ENCODE measurements around the gene HOMER1.

Gene HOMER1

GRCh38 chr5:79512471-79513307, 1.2 kb downstream of the HOMER1 start:
- TF ChIP-seq CTCF (IDR thresholded peaks at IDR 0.05; ENCODE audit: control insufficient read depth, extremely low read depth, insufficient read depth) = no peak
- DNase-seq (ENCODE audit: low read depth) = no peak
- peak overlapping the region; percentile 69 for H3K4me3 ChIP-seq (ENCODE audit: low read depth, low read length)

- TF ChIP-seq CTCF (IDR thresholded peaks at IDR 0.05; ENCODE audit: control insufficient read depth, extremely low read depth, insufficient read depth) = no peak
- peak overlapping the region; percentile 69 for H3K4me3 ChIP-seq (ENCODE audit: low read depth, low read length)
- DNase-seq (ENCODE audit: low read depth) = no peak
Observed at GRCh38 chr5:79512049-79512448, 1.9 kb downstream of the HOMER1 start.

- no peak overlapping the region for H3K4me3 ChIP-seq (ENCODE audit: low read depth, low read length)
- DNase-seq (ENCODE audit: low read depth) = no peak
- TF ChIP-seq CTCF (IDR thresholded peaks at IDR 0.05; ENCODE audit: control insufficient read depth, extremely low read depth, insufficient read depth) = no peak
Observed at GRCh38 chr5:79510638-79511037, 3.3 kb downstream of the HOMER1 start.

- DNase-seq (ENCODE audit: low read depth) = no peak
- TF ChIP-seq CTCF (IDR thresholded peaks at IDR 0.05; ENCODE audit: control insufficient read depth, extremely low read depth, insufficient read depth) = no peak
- H3K4me3 ChIP-seq (ENCODE audit: low read depth, low read length) = no peak overlapping the region
Observed at GRCh38 chr5:79509244-79509885, 4.6 kb downstream of the HOMER1 start.

GRCh38 chr5:79508794-79509193, 5.1 kb downstream of the HOMER1 start:
- no peak for DNase-seq (ENCODE audit: low read depth)
- no peak overlapping the region for H3K4me3 ChIP-seq (ENCODE audit: low read depth, low read length)
- TF ChIP-seq CTCF (IDR thresholded peaks at IDR 0.05; ENCODE audit: control insufficient read depth, extremely low read depth, insufficient read depth) = no peak

- TF ChIP-seq CTCF (IDR thresholded peaks at IDR 0.05; ENCODE audit: control insufficient read depth, extremely low read depth, insufficient read depth) = no peak
- H3K4me3 ChIP-seq (ENCODE audit: low read depth, low read length) = peak overlapping the region; percentile 4; the same call in 1 of the 2 replicates
- DNase-seq (ENCODE audit: low read depth) = peak; percentile 64
Observed at GRCh38 chr5:79508354-79508753, 5.6 kb downstream of the HOMER1 start.

Measured in LNCaP clone FGC (cell line).